ENCODE results near the gene TSFM. TPM values are rescaled to one million over a fixed set of nuclear protein-coding genes. Genes with fewer than 3 reads are reported as not detected.
A peak's percentile ranks its signal among the peaks of the same experiment; 100 is the strongest.

Gene TSFM
- total and polyA plus RNA-seq, 4 donors, result 14.6 to 60.5 (median 38.2) TPM

DNA sequence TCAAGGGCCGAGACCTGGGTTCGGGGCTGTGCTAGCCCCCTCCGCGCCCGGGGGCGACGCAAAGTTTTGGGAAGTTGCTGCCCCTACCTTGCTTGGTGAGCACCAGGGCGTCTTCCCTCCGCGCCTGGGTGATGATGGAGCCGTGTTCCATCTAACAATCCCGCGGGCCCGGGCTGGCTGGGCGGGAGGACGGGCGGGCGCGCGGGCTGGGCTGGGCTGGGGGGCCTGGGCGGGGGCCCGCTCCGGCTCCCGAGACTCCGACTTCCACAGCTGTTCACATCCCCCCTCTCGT lies 63.6 kb downstream of the TSFM start:
- DNase-seq (ENCODE audit: low spot score), result no peak
- under 1% methylated on average over 26 of the region's 26 CpGs for whole genome bisulfite sequencing
- Histone ChIP-seq H3K36me3 (ENCODE audit: control insufficient read depth in 4 of 4, insufficient read depth in 3 of 4, low read depth in 1 of 4, low read length in 3 of 4) (no peaks in the 10 kb centered on the region), H3K9ac (ENCODE audit: low read depth in 1 of 2, low read length in 2 of 2) (peak overlapping the region; percentile 73 to 92), H3K27ac (ENCODE audit: low read depth in 1 of 2, low read length in 2 of 2) (peak overlapping the region; percentile 98 to 99), H3K4me3 (ENCODE audit: low read depth in 1 of 3, low read length in 3 of 3) (peak overlapping the region; percentile 75 to 97 (median 93)), H3K4me1 (ENCODE audit: control insufficient read depth in 4 of 4, insufficient read depth in 4 of 4, low read length in 3 of 4) (peaks cover 13 to 42% (median 35%) of the 10 kb centered on the region in 4 donors), H3K9me3 (ENCODE audit: control insufficient read depth in 4 of 4, low read length in 3 of 4) (no peaks in the 10 kb centered on the region), H3K27me3 (ENCODE audit: control insufficient read depth in 4 of 4, insufficient read depth in 4 of 4, low read length in 3 of 4) (no peaks in the 10 kb centered on the region)
- TF ChIP-seq, protein P1, sequence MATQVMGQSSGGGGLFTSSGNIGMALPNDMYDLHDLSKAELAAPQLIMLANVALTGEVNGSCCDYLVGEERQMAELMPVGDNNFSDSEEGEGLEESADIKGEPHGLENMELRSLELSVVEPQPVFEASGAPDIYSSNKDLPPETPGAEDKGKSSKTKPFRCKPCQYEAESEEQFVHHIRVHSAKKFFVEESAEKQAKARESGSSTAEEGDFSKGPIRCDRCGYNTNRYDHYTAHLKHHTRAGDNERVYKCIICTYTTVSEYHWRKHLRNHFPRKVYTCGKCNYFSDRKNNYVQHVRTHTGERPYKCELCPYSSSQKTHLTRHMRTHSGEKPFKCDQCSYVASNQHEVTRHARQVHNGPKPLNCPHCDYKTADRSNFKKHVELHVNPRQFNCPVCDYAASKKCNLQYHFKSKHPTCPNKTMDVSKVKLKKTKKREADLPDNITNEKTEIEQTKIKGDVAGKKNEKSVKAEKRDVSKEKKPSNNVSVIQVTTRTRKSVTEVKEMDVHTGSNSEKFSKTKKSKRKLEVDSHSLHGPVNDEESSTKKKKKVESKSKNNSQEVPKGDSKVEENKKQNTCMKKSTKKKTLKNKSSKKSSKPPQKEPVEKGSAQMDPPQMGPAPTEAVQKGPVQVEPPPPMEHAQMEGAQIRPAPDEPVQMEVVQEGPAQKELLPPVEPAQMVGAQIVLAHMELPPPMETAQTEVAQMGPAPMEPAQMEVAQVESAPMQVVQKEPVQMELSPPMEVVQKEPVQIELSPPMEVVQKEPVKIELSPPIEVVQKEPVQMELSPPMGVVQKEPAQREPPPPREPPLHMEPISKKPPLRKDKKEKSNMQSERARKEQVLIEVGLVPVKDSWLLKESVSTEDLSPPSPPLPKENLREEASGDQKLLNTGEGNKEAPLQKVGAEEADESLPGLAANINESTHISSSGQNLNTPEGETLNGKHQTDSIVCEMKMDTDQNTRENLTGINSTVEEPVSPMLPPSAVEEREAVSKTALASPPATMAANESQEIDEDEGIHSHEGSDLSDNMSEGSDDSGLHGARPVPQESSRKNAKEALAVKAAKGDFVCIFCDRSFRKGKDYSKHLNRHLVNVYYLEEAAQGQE (IDR thresholded peaks at IDR 0.05), result no peak
- TF ChIP-seq JUND (IDR thresholded peaks at IDR 0.05) (no peak), RAD21 (IDR thresholded peaks at IDR 0.05) (no peak), FOXA2 (IDR thresholded peaks at IDR 0.05) (no peak), NR2F2 (IDR thresholded peaks at IDR 0.05) (no peak), RXRA (IDR thresholded peaks at IDR 0.05) (no peak), HNF4A (conservative IDR thresholded peaks at IDR 0.05) (no peak), YY1 (IDR thresholded peaks at IDR 0.05) (no peak), EGR1 (IDR thresholded peaks at IDR 0.05; ENCODE audit: low read depth in 2 of 2) (no peak), FOXA1 (IDR thresholded peaks at IDR 0.05) (no peak), HNF4G (IDR thresholded peaks at IDR 0.05) (no peak)
- TF ChIP-seq, protein P2, sequence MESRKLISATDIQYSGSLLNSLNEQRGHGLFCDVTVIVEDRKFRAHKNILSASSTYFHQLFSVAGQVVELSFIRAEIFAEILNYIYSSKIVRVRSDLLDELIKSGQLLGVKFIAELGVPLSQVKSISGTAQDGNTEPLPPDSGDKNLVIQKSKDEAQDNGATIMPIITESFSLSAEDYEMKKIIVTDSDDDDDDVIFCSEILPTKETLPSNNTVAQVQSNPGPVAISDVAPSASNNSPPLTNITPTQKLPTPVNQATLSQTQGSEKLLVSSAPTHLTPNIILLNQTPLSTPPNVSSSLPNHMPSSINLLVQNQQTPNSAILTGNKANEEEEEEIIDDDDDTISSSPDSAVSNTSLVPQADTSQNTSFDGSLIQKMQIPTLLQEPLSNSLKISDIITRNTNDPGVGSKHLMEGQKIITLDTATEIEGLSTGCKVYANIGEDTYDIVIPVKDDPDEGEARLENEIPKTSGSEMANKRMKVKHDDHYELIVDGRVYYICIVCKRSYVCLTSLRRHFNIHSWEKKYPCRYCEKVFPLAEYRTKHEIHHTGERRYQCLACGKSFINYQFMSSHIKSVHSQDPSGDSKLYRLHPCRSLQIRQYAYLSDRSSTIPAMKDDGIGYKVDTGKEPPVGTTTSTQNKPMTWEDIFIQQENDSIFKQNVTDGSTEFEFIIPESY (IDR thresholded peaks at IDR 0.05), result no peak
- TF ChIP-seq, protein P3, sequence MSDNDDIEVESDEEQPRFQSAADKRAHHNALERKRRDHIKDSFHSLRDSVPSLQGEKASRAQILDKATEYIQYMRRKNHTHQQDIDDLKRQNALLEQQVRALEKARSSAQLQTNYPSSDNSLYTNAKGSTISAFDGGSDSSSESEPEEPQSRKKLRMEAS (IDR thresholded peaks at IDR 0.05), result no peak
- TF ChIP-seq, protein P4, sequence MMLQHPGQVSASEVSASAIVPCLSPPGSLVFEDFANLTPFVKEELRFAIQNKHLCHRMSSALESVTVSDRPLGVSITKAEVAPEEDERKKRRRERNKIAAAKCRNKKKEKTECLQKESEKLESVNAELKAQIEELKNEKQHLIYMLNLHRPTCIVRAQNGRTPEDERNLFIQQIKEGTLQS (IDR thresholded peaks at IDR 0.05), result no peak

DNA sequence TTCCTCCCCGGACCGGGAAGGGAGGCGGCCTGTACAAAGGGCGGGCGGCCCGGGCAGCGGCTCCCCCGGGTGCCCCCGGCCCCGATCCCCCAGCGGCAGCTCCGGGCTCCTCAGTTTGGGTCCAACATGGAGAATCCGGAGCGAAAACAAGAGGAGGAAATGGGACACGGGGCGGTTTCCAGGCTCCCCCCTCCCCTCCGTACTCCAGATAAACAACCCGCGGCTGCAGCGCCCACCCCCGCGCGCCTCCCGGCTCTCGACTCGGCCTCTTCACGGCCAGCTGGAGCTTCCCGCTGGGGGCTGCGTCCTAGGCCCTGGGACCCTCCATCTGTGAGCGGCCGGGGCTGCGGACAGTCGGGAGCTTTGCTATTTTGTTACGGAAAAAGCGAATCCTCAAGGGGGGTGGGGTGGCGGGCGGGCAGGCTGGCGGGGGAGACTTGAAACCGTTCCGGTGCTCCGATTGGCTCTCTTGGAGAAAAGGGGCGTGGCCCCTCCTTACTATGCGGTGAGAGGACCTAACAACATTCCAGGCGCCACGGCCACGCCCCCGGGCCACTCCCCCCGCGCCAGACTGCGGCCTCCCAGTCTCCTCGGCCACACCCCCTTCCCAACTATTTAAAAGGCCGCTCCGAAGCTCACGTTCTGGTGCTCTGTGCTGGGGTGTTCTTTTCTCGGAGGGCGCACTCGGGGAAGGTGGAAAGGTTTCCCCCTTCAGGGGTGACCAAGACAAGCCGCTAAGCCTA lies 64.2 kb downstream of the TSFM start, which contains the start of gene CTDSP2:
TSS of gene CTDSP2 (minus strand) at position 153 of the 743 bp plus-strand sequence. CDS start 294 bp downstream, outside the sequence.
- Histone ChIP-seq H3K27ac (ENCODE audit: low read depth in 1 of 2, low read length in 2 of 2) (peak within 1 kb of the TSS; percentile 98 to 99), H3K4me3 (ENCODE audit: low read depth in 1 of 3, low read length in 3 of 3) (peak within 1 kb of the TSS; percentile 75 to 97 (median 93)), H3K9me3 (ENCODE audit: control insufficient read depth in 4 of 4, low read length in 3 of 4) (no peaks in the 10 kb centered on the region), H3K36me3 (ENCODE audit: control insufficient read depth in 4 of 4, insufficient read depth in 3 of 4, low read depth in 1 of 4, low read length in 3 of 4) (no peaks in the 10 kb centered on the region), H3K9ac (ENCODE audit: low read depth in 1 of 2, low read length in 2 of 2) (peak within 1 kb of the TSS; percentile 73 to 92), H3K27me3 (ENCODE audit: control insufficient read depth in 4 of 4, insufficient read depth in 4 of 4, low read length in 3 of 4) (no peaks in the 10 kb centered on the region), H3K4me1 (ENCODE audit: control insufficient read depth in 4 of 4, insufficient read depth in 4 of 4, low read length in 3 of 4) (peaks cover 12 to 37% (median 30%) of the 10 kb centered on the region in 4 donors)
- DNase-seq (ENCODE audit: low spot score), result peak; percentile 99
- under 1% methylated on average over 58 of the region's 58 CpGs for WGBS
- TF ChIP-seq EGR1 (IDR thresholded peaks at IDR 0.05; ENCODE audit: low read depth in 2 of 2) (peak in 1 of 2 donors; percentile 10), SP1 (IDR thresholded peaks at IDR 0.05) (peak; percentile 61), HNF4G (IDR thresholded peaks at IDR 0.05) (no peak), YY1 (IDR thresholded peaks at IDR 0.05) (peak; percentile 59), FOXA2 (IDR thresholded peaks at IDR 0.05) (no peak), RAD21 (IDR thresholded peaks at IDR 0.05) (peak in 1 of 2 donors; percentile 5), GABPA (IDR thresholded peaks at IDR 0.05 in 1 of 2, conservative IDR thresholded peaks at IDR 0.05 in 1 of 2) (no peak), HNF4A (conservative IDR thresholded peaks at IDR 0.05) (no peak)
- TF ChIP-seq, protein P4 (IDR thresholded peaks at IDR 0.05), result no peak
- TF ChIP-seq, protein P3 (IDR thresholded peaks at IDR 0.05), result peak; percentile 44

Measured in liver (tissue), 9 donors.